Suppressor macrophage treated with lipopolysaccharide for 4 hours (primary cell): ENCODE measurements around the gene TRPM3.

ENCODE experiments used
- DNase-seq: peaks from one replicate; pipeline ENCODE4 v3.0.0-alpha.2; 2020

TRPM3 gene

GRCh38 chr9:70881333-70881732, 240.1 kb downstream of the TRPM3 start:
- DNase-seq, result no peak

DNA sequence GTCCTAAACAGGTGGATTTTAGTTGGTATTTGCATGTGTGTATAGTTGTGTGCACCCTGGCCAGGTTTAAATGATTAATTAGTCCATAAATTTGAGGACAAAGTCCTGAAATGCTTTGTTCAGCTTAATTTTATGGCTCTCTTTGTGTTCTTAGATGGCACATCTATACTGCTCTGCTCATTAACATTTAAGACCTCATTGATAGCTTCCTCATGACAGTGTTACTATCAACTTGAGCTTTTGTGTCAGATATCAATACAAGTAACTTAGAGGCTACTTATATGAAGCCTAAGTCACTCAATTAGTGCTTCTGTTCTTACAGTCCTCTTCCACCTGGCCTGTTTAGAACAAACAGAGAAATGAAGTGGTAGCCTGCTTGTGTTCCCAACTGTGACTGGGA, 240.9 kb downstream of the TRPM3 start:
- DNase-seq, result no peak

- no peak for DNase-seq
These were observed 242.8 kb downstream of the TRPM3 start for GRCh38 chr9:70878576-70878975.

DNA sequence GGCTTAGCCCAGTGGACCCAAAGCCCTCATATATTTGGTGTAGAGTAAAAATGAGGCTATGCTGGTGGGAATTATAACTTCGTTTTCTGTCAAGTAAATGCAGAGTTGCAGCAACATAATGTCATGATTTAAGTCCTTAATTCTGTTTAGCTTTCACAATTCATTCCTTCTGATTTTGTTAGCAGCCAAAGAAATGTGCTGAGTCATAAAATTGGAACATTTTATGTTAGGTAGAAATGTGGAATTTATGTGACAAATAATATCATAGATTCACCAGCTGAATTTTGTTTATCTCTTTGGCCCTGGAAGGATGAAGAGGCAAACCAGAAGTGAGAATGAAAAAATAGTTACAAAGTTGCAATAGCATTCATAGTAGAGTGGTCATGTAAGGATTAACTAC, 247.0 kb downstream of the TRPM3 start:
- DNase-seq, result no peak

DNA sequence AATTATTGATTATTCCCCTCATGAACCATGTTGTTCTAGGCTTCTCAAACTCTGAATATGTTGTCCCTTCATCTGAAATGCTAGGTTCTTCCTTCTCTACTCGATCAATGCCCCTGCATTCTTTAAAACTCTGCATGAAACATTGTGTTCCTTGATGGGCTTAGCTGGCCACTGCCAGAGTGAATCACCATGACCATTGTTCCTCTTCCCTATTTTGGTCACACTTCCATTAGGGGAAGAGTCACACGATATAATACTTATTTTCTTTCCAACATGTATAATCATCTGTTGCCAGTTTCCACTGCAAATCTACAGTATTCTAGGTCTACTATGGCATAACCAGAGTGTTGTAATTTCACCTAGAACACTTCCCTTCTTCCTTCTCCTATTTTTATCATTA, 247.9 kb downstream of the TRPM3 start:
- peak; percentile 29 for DNase-seq

- DNase-seq, result no peak
These were observed 252.5 kb downstream of the TRPM3 start for GRCh38 chr9:70868661-70869652.

GRCh38 chr9:70868041-70868440, 253.4 kb downstream of the TRPM3 start:
- no peak for DNase-seq

GRCh38 chr9:70865471-70865870, 255.9 kb downstream of the TRPM3 start:
- peak; percentile 4 for DNase-seq

DNA sequence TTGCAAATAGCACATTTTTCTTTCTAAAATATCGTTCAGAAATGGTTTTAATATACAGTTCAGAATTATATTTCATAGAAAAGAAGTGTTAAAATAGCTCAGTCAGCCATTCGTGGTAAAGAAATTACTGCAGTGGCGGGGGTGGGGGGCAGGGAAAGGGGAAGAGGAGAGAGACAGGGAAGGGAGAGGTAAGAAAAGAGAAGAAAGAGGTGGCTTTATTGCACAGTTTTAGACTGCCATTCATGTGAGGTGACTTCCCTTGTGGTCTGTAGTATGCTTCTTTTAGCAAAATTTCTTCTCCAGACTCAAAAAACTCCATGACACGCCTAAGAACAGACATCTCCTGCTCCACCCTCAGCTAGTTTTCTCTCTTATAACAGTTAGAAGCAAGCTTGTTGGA, 259.6 kb downstream of the TRPM3 start:
- no peak for DNase-seq

DNA sequence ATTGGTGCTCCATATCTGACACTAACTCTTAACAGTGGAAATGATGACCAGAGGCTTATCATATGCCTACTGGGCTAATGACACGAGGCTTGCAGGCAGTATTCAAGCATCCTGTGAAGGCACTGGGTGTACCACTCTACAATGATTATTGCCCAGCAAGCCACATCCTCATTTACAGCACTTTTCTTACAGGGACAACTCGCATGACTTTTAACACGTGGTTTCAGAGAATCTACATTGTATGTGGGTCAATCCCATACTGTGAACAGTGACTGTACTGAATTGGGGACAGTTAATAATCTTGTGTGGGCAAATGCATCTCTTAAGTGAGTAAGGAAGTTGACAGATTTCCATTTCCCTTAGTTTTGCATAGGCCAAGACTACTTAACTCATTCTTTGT, 260.0 kb downstream of the TRPM3 start:
- peak; percentile 51 for DNase-seq

DNA sequence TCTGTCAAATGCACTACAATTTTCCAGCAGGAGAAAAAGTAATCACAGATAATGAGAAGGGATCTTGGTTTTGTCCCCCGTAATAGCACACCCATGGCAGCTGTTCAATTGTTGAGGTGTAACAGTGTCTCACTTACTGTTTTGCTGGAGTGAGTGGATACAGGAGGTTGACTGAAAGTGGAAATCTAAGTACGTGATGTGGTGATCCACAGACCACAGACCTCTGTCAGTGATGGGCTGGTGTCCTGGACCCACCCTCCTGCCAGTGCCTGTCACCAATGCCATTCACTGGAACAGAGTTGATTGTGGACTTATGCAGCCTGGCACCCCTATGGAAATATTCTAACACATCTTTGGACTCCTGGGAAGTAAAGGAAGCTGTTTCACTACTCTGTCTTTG, 261.7 kb downstream of the TRPM3 start:
- no peak for DNase-seq

- no peak for DNase-seq
These were observed 265.0 kb downstream of the TRPM3 start for GRCh38 chr9:70856411-70856810.

DNA sequence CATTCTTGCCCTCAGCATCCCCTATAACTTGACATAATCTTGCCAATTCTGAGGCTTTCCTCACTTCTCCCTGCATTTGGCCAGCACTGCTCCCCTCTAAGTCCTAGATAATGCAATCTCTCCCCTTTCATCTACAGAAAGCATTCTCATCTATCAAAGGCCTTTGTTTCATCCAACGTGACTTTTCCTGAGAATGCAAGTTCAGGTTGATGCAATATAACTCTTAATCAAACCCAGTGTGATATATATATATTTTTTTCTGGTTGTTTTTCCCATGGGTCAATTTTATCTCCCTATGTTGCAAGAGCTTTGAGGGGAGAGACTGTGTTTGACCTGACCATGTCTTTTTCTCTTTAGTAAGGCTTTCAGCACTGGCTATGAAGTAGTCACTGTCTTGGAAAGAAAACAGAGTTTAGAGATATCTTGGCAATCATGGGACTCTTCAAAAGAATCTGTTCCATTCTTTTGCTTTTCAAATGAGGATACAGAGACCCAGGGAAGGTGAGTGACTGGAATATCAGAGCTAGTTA, 268.6 kb downstream of the TRPM3 start:
- no peak for DNase-seq

DNA sequence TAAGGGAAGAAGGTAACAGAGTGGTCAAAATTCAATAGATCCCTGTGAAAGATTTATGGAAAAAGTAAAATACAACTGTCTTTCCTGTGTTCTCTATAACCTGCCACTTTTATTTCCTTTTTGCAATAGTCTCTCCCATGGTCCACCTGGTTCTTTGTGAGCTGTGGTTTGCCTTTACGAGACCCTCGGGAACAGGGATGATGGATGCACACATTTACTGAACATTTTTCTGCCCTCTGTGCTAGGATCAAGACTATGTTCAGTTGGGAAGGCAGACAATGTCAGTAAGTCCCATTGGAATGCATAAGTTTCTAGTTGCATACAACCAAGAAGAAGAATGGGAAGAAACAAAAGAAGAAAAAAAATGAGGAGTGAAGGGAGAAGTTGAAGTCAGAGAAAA, 281.2 kb downstream of the TRPM3 start:
- no peak for DNase-seq

DNA sequence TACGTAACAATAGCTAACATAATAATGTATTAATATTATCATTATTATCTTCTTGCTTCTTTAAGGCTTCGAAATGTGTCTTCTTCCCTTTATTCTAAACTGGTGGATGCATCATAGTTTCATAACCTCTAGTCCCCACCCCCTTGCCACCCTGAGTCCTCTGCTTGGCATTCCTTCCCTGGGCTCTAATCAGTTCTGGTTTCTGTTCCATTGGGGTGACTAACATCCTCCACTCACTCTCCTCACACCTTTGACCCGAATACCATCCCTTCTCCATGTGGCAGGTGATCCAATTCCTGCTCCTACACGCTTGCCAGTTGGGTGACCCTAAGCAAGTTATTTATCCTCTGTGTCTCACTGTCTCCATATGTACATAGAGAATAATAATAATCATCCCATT, 286.1 kb downstream of the TRPM3 start:
- DNase-seq, result peak; percentile 49

- peak; percentile 24 for DNase-seq
These were observed 288.9 kb downstream of the TRPM3 start for GRCh38 chr9:70832492-70832891.

GRCh38 chr9:70830618-70831017, 290.8 kb downstream of the TRPM3 start:
- DNase-seq, result no peak

- no peak for DNase-seq
These were observed 291.7 kb downstream of the TRPM3 start for GRCh38 chr9:70829591-70830265.

DNA sequence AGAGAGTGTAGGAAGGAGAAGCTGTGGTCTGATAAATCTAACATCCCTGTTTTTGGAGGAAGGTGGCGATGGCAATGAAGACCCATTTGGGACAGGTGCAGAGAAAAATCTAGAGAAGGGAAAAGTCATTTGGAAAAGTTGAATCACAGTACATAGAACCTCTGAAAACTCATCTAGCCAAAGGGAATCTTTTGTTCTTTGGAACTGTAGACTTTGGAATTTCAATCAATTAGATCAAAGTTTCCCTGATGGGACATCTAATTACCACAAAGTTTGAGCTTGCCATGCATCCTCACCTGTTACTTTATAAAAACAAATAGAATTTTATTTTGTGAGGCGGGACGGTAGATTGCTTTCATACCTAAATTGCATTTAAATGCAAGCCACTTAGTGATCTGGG, 294.9 kb downstream of the TRPM3 start:
- no peak for DNase-seq

DNA sequence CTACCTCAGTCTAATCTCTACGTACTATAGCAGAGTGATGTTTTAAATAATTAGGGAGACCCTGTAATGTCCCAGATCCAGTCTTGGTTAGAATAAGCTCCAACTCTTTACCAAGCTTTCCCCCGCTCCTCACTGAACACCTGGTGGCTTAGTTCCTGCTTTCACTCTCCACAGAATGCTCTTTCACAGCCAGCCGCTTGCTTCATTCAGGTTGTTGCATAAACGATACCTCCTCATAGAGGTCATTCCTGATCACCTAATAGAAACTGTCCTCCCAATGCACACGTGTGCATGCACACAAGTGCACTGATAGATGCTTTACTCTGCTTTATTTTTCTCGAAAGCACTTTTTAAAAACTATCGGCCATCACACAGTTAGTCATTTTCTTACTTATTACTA, 298.1 kb downstream of the TRPM3 start:
- no peak for DNase-seq

- DNase-seq, result no peak
These were observed 304.1 kb downstream of the TRPM3 start for GRCh38 chr9:70817311-70817710.

DNA sequence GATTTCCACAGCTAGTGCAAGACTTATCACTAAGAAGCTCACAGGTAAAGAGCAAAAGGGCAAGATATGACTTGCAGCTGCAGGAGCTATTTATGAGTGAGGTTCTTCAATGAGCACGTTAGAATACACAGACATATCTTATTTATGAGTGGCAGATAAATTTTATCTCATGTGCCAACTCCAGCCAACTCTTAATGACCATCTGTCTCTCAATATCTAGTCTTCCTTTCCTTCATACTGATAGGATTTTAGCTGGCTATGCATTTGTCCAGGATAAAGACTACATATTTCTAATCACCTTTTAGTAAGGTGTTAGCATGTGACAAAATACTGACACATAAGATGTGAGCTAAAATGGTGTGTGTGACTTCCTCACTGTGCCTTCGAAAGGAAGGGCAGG, 304.5 kb downstream of the TRPM3 start:
- DNase-seq, result no peak

GRCh38 chr9:70816316-70816715, 305.1 kb downstream of the TRPM3 start:
- DNase-seq, result no peak

- DNase-seq, result no peak
These were observed 306.8 kb downstream of the TRPM3 start for GRCh38 chr9:70814597-70814996.
